ENCODE results near the gene CXCL14.

The CXCL14 gene

GRCh38 chr5:135546101-135546500 lies 32.7 kb downstream of the CXCL14 start:
- Histone ChIP-seq H3K9me2 (replicated peaks; ENCODE audit: insufficient read depth, low read length) (no peaks in the 10 kb centered on the region), H3K9ac (ENCODE audit: low read length) (no peak overlapping the region), H3K4me2 (ENCODE audit: low read depth, low read length) (no peak overlapping the region), H3K4me3 (ENCODE audit: low read length) (no peak overlapping the region), H3F3A (ENCODE audit: insufficient read depth, low read length) (peaks cover 18% of the 10 kb centered on the region), H3K36me3 (replicated peaks; ENCODE audit: insufficient read depth, low read length) (no peaks in the 10 kb centered on the region), H3K79me2 (ENCODE audit: low read length) (no peaks in the 10 kb centered on the region), H4K20me1 (ENCODE audit: insufficient read depth, low read length) (no peaks in the 10 kb centered on the region), H3K27ac (ENCODE audit: low read length) (no peak overlapping the region), H2AFZ (ENCODE audit: low read length) (no peak overlapping the region), H3K4me1 (ENCODE audit: low read length) (peaks cover 25% of the 10 kb centered on the region), H3K27me3 (replicated peaks; ENCODE audit: insufficient read depth, low read length) (no peaks in the 10 kb centered on the region), H3K9me3 (replicated peaks; ENCODE audit: insufficient read depth, low read length) (no peaks in the 10 kb centered on the region)
- DNase-seq: no peak
- TF ChIP-seq EZH2 (optimal IDR thresholded peaks at IDR 0.05; ENCODE audit: low read depth, low read length) (no peak), CTCF (IDR thresholded peaks at IDR 0.05; ENCODE audit: low read length) (no peak), EZH2phosphoT487 (IDR thresholded peaks at IDR 0.05; ENCODE audit: low read length) (no peak)

- TF ChIP-seq EZH2phosphoT487 (IDR thresholded peaks at IDR 0.05; ENCODE audit: low read length) (no peak), CTCF (IDR thresholded peaks at IDR 0.05; ENCODE audit: low read length) (no peak), EZH2 (optimal IDR thresholded peaks at IDR 0.05; ENCODE audit: low read depth, low read length) (no peak)
- H3K79me2 ChIP-seq (ENCODE audit: low read length): no peaks in the 10 kb centered on the region
- no peaks in the 10 kb centered on the region for H3K27me3 ChIP-seq (replicated peaks; ENCODE audit: insufficient read depth, low read length)
- peaks cover 18% of the 10 kb centered on the region for H3F3A ChIP-seq (ENCODE audit: insufficient read depth, low read length)
- no peak overlapping the region for H2AFZ ChIP-seq (ENCODE audit: low read length)
- no peak overlapping the region for H3K27ac ChIP-seq (ENCODE audit: low read length)
- H3K4me3 ChIP-seq (ENCODE audit: low read length): no peak overlapping the region
- no peak for DNase-seq
- H3K9me2 ChIP-seq (replicated peaks; ENCODE audit: insufficient read depth, low read length): no peaks in the 10 kb centered on the region
- H3K4me1 ChIP-seq (ENCODE audit: low read length): peaks cover 25% of the 10 kb centered on the region
- H3K4me2 ChIP-seq (ENCODE audit: low read depth, low read length): no peak overlapping the region
- no peaks in the 10 kb centered on the region for H3K9me3 ChIP-seq (replicated peaks; ENCODE audit: insufficient read depth, low read length)
- no peaks in the 10 kb centered on the region for H4K20me1 ChIP-seq (ENCODE audit: insufficient read depth, low read length)
- no peak overlapping the region for H3K9ac ChIP-seq (ENCODE audit: low read length)
- no peaks in the 10 kb centered on the region for H3K36me3 ChIP-seq (replicated peaks; ENCODE audit: insufficient read depth, low read length)
Measured at GRCh38 chr5:135545099-135545498, 33.7 kb downstream of the CXCL14 start.

- Histone ChIP-seq H3K27ac (ENCODE audit: low read length) (no peak overlapping the region; the same call in 1 of the 2 replicates), H3K9me2 (replicated peaks; ENCODE audit: insufficient read depth, low read length) (no peaks in the 10 kb centered on the region), H4K20me1 (ENCODE audit: insufficient read depth, low read length) (no peaks in the 10 kb centered on the region), H3K4me1 (ENCODE audit: low read length) (peaks cover 25% of the 10 kb centered on the region), H3K36me3 (replicated peaks; ENCODE audit: insufficient read depth, low read length) (no peaks in the 10 kb centered on the region), H3K9me3 (replicated peaks; ENCODE audit: insufficient read depth, low read length) (no peaks in the 10 kb centered on the region), H3K9ac (ENCODE audit: low read length) (peak overlapping the region; percentile 72), H3K27me3 (replicated peaks; ENCODE audit: insufficient read depth, low read length) (no peaks in the 10 kb centered on the region), H3K79me2 (ENCODE audit: low read length) (no peaks in the 10 kb centered on the region), H3K4me3 (ENCODE audit: low read length) (peak overlapping the region; percentile 83), H2AFZ (ENCODE audit: low read length) (peak overlapping the region; percentile 96), H3F3A (ENCODE audit: insufficient read depth, low read length) (peaks cover 18% of the 10 kb centered on the region), H3K4me2 (ENCODE audit: low read depth, low read length) (peak overlapping the region; percentile 100)
- TF ChIP-seq CTCF (IDR thresholded peaks at IDR 0.05; ENCODE audit: low read length): no peak
- no peak for TF ChIP-seq EZH2phosphoT487 (IDR thresholded peaks at IDR 0.05; ENCODE audit: low read length)
- no peak for TF ChIP-seq EZH2 (optimal IDR thresholded peaks at IDR 0.05; ENCODE audit: low read depth, low read length)
- DNase-seq: peak; percentile 48
Measured at GRCh38 chr5:135543485-135544304, 35.1 kb downstream of the CXCL14 start.

All from MM.1S (cell line).